SK-N-SH (cell line): ENCODE data around the gene SMG7. TPM values are rescaled to one million over a fixed set of nuclear protein-coding genes. Genes with fewer than 3 reads are reported as not detected.

Source experiments
- CTCF ChIA-PET: fragments of 300-600, 350-600 bp; formaldehyde crosslinking; extraction: SDS; loops from one replicate; lab custom pipeline; 2021; lab: Yijun Ruan, JAX
- POLR2A ChIA-PET: fragments of 350-600 bp; sonication (Branson Sonifier 250); formaldehyde crosslinking; extraction: SDS; loops from one replicate; lab custom pipeline; 2020; ENCODE audit warnings: antibody characterized with exemption, inconsistent platforms; lab: Yijun Ruan, JAX
- DNase-seq: peaks from one replicate; pipeline ENCODE4 v3.0.0; 2012
- H2AFZ ChIP-seq: fragments of 200-600 bp; sonication (generic); 2 replicates; pipeline ENCODE4 v1.8.1; 2016; ENCODE audit warnings: antibody characterized with exemption, mild to moderate bottlenecking, low read depth
- H3F3A ChIP-seq: fragments of 200-600 bp; sonication (generic); replicated peaks from 2 replicates; pipeline ENCODE3; 2016; ENCODE audit warnings: antibody characterized with exemption, mild to moderate bottlenecking; ENCODE audit not compliant: insufficient read depth
- H3K27ac ChIP-seq, 2 experiments: fragments of 200-500 bp in 1 of 2; fragments of 200-600 bp in 1 of 2; sonication (Bioruptor generic) in 1 of 2; sonication (generic), shearing (Covaris generic) in 1 of 2; 2 replicates each; pipeline versions ENCODE4 v1.5.1 to v1.6.1; 2014 to 2016; ENCODE audit warnings: low read depth in 2 of 2, inconsistent platforms in 1 of 2, low read length in 1 of 2, mild to moderate bottlenecking in 1 of 2, mixed read lengths in 1 of 2
- H3K27me3 ChIP-seq: fragments of 200-600 bp; sonication (generic), shearing (Covaris generic); 2 replicates; pipeline ENCODE4 v1.6.1; 2016; ENCODE audit warnings: mixed run types; ENCODE audit not compliant: insufficient read depth
- H3K36me3 ChIP-seq, 2 experiments: fragments of 200-500 bp in 1 of 2; fragments of 200-600 bp in 1 of 2; sonication (Bioruptor generic) in 1 of 2; sonication (generic) in 1 of 2; replicated peaks in 1 of 2; 2 replicates each; pipeline versions ENCODE3 to v1.5.1; 2014 to 2016; ENCODE audit warnings: low read length in 1 of 2, mild to moderate bottlenecking in 1 of 2; ENCODE audit not compliant: insufficient read depth in 2 of 2, control insufficient read depth in 1 of 2
- H3K4me1 ChIP-seq, 2 experiments: fragments of 200-500 bp in 1 of 2; fragments of 200-600 bp in 1 of 2; sonication (Bioruptor generic) in 1 of 2; sonication (generic), shearing (Covaris generic) in 1 of 2; 2 replicates each; pipeline versions ENCODE4 v1.5.1 to v1.6.1; 2014 to 2016; ENCODE audit warnings: low read depth in 1 of 2, low read length in 1 of 2, mixed run types in 1 of 2; ENCODE audit not compliant: insufficient read depth in 2 of 2, control insufficient read depth in 1 of 2
- H3K4me2 ChIP-seq: fragments of 200-600 bp; sonication (generic), shearing (Covaris generic); 2 replicates; pipeline ENCODE4 v1.6.1; 2017; ENCODE audit warnings: mixed run types
- H3K4me3 ChIP-seq, 2 experiments: fragments of 200-500 bp in 1 of 2; fragments of 200-600 bp in 1 of 2; sonication (Bioruptor generic) in 1 of 2; sonication (generic), shearing (Covaris generic) in 1 of 2; 2 replicates each; pipeline versions ENCODE4 v1.5.1 to v1.8.1; 2014 to 2016; ENCODE audit warnings: low read depth in 2 of 2, inconsistent platforms in 1 of 2, low read length in 1 of 2, mild to moderate bottlenecking in 1 of 2, mixed read lengths in 1 of 2, moderate library complexity in 1 of 2
- H3K79me2 ChIP-seq: fragments of 200-600 bp; sonication (generic); 2 replicates; pipeline ENCODE4 v1.8.1; 2017; ENCODE audit warnings: mild to moderate bottlenecking; ENCODE audit not compliant: insufficient read depth
- H3K9ac ChIP-seq: fragments of 200-600 bp; sonication (generic); 2 replicates; pipeline ENCODE4 v1.6.1; 2017; ENCODE audit warnings: mixed run types
- H3K9me2 ChIP-seq: fragments of 200-600 bp; sonication (generic); 2 replicates; pipeline ENCODE4 v1.6.1; 2017; ENCODE audit warnings: mixed run types
- H3K9me3 ChIP-seq: fragments of 200-600 bp; sonication (generic); 2 replicates; pipeline ENCODE4 v1.6.1; 2017; ENCODE audit warnings: mixed run types, mild to moderate bottlenecking, moderate library complexity
- H4K20me1 ChIP-seq: fragments of 200-600 bp; sonication (generic); 2 replicates; pipeline ENCODE4 v1.6.1; 2017; ENCODE audit warnings: mild to moderate bottlenecking, mixed run types; ENCODE audit not compliant: insufficient read depth
- ELF1 ChIP-seq: IDR thresholded peaks from 2 replicates; pipeline ENCODE4 v1.4.0; 2012
- EZH2phosphoT487 ChIP-seq: fragments of 200-600 bp; sonication (generic); IDR thresholded peaks from 2 replicates; pipeline ENCODE4 v1.6.1; 2017; ENCODE audit warnings: low read depth, mixed run types, mild to moderate bottlenecking, antibody characterized with exemption, moderate library complexity, borderline replicate concordance
- FOXM1 ChIP-seq: IDR thresholded peaks from 2 replicates; pipeline ENCODE4 v1.4.0; 2012; ENCODE audit warnings: low read depth, mild to moderate bottlenecking
- MXI1 ChIP-seq: IDR thresholded peaks from 2 replicates; pipeline ENCODE4 v1.6.1; 2012; ENCODE audit warnings: mild to moderate bottlenecking, low read depth, low read length, improper control_type of control experiment
- POLR2AphosphoS5 ChIP-seq: IDR thresholded peaks from 2 replicates; pipeline ENCODE4 v1.6.1; 2012; ENCODE audit warnings: low read depth, low read length
- RAD21 ChIP-seq: IDR thresholded peaks from 2 replicates; pipeline ENCODE4 v1.6.1; 2012; ENCODE audit warnings: mild to moderate bottlenecking, low read length
- RXRA ChIP-seq: IDR thresholded peaks from 2 replicates; pipeline ENCODE4 v1.4.0; 2012; ENCODE audit warnings: low read depth, mild to moderate bottlenecking, borderline replicate concordance
- TAF1 ChIP-seq: IDR thresholded peaks from 2 replicates; pipeline ENCODE4 v1.6.1; 2012; ENCODE audit warnings: low read depth, mild to moderate bottlenecking, low read length, moderate library complexity, borderline replicate concordance
- WGBS: methylation state at CpG from one replicate; pipeline ENCODE4 v1.1.6; 2017; ENCODE audit warnings: low lambda C conversion rate; 5-methylcytosine and 5-hydroxymethylcytosine counted together
- polyA plus RNA-seq, 3 experiments: library from polyadenylated mRNA; depleted of rRNA; stranded (reverse); fragments of >200 nt; gene quantifications; 2 replicates each; pipeline ENCODE4 v1.2.3, GENCODE V29; 2012
- TF ChIP-seq, protein P1 (sequence below): fragments of 200-600 bp; sonication (generic); IDR thresholded peaks from 2 replicates; pipeline ENCODE4 v1.6.1; 2017; ENCODE audit warnings: antibody characterized with exemption, mild to moderate bottlenecking, moderate library complexity
- TF ChIP-seq, protein P2 (sequence below): fragments of 150-350 bp; IDR thresholded peaks from 2 replicates; pipeline ENCODE4 v1.6.1; 2017; ENCODE audit warnings: antibody characterized with exemption, low read length, low read depth, borderline replicate concordance
- TF ChIP-seq, protein P3 (sequence below): IDR thresholded peaks from 2 replicates; pipeline ENCODE4 v1.4.0; 2012; ENCODE audit warnings: low read depth
- TF ChIP-seq, protein P4 (sequence below): IDR thresholded peaks from 2 replicates; pipeline ENCODE4 v1.4.0; 2012; ENCODE audit warnings: low read depth, borderline replicate concordance

Gene SMG7
- polyA plus RNA-seq, 1 of the 3 experiments (the other 2 are of a cell fraction), result 19.8 TPM

DNA sequence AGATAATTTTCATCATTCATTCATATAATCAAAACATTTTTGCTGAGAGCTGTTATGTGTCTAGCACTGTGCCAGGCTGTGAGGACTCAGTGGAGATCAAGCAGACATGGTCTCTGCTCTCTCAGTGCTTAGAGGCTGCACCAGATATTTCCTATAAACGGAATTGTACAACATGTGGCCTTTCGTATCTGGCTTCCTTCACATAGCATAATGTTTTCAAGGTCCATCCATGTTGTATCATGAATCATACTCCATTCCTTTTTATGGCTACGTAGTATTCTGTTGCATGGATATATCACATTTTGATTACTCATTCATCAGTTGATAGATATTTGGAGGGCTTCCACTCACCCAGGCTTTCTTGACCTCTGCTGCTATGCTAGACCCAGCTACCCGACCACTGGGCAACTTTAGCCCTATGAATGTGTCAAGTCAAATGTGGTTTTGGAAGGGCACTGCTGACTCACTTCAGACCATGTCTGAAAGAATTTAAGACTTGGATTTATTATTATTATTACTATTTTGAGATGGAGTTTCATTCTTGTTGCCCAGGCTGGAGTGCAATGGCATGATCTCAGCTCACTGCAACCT is 99.5 kb downstream of the SMG7 start (continued):
- TF ChIP-seq, protein P1, sequence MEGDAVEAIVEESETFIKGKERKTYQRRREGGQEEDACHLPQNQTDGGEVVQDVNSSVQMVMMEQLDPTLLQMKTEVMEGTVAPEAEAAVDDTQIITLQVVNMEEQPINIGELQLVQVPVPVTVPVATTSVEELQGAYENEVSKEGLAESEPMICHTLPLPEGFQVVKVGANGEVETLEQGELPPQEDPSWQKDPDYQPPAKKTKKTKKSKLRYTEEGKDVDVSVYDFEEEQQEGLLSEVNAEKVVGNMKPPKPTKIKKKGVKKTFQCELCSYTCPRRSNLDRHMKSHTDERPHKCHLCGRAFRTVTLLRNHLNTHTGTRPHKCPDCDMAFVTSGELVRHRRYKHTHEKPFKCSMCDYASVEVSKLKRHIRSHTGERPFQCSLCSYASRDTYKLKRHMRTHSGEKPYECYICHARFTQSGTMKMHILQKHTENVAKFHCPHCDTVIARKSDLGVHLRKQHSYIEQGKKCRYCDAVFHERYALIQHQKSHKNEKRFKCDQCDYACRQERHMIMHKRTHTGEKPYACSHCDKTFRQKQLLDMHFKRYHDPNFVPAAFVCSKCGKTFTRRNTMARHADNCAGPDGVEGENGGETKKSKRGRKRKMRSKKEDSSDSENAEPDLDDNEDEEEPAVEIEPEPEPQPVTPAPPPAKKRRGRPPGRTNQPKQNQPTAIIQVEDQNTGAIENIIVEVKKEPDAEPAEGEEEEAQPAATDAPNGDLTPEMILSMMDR, result no peak
- TF ChIP-seq TAF1, result no peak
- TF ChIP-seq, all 33 proteins: peak for 0

DNA sequence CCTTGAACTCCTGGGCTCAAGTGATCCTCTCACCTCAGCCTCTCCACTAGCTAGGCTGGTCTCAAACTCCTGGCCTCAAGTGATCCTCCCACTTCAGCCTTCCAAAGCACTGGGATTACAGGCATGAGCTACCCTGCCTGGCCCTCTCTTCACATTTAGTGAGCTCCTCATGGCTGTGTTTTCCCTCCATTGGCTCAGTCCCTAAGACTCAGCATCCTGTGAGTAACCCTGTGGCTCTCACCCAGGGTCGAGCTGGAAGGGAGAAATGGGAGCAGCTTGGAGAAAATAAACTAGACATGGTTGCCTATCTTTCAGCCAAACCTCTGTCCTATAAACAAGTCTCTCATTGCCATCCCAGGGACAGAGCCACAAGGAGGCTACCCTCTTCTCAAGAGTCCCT is 100.4 kb downstream of the SMG7 start:
- no peak for DNase-seq
- no peak overlapping the region for H2AFZ ChIP-seq
- no peak overlapping the region for H3K27ac ChIP-seq
- no peaks in the 10 kb centered on the region for H3K36me3 ChIP-seq
- H3K9me3 ChIP-seq, result no peaks in the 10 kb centered on the region
- 20% methylated on average over 1 of the region's 1 CpG for WGBS
- no peaks in the 10 kb centered on the region for H3K27me3 ChIP-seq
- H3K79me2 ChIP-seq, result no peaks in the 10 kb centered on the region
- ChIA-PET CTCF (interaction anchor here (0.9 kb wide), 1 partner anchor 37 kb away, joined by 3 read pairs; no protein-coding TSS in a partner anchor), POLR2A (no interaction called here)
- no peak overlapping the region for H3K4me2 ChIP-seq
- H4K20me1 ChIP-seq, result no peaks in the 10 kb centered on the region
- no peak overlapping the region for H3K9ac ChIP-seq
- H3F3A ChIP-seq, result peaks cover 7% of the 10 kb centered on the region
- no peak overlapping the region for H3K4me3 ChIP-seq
- H3K9me2 ChIP-seq, result no peaks in the 10 kb centered on the region
- peaks cover 0 to 8% of the 10 kb centered on the region in 2 experiments; a peak in 2 of 4 replicates for H3K4me1 ChIP-seq
- TF ChIP-seq, protein P2, sequence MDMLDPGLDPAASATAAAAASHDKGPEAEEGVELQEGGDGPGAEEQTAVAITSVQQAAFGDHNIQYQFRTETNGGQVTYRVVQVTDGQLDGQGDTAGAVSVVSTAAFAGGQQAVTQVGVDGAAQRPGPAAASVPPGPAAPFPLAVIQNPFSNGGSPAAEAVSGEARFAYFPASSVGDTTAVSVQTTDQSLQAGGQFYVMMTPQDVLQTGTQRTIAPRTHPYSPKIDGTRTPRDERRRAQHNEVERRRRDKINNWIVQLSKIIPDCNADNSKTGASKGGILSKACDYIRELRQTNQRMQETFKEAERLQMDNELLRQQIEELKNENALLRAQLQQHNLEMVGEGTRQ, result no peak
- TF ChIP-seq RAD21, result no peak
- TF ChIP-seq POLR2AphosphoS5, result no peak
- TF ChIP-seq RXRA, result no peak

DNA sequence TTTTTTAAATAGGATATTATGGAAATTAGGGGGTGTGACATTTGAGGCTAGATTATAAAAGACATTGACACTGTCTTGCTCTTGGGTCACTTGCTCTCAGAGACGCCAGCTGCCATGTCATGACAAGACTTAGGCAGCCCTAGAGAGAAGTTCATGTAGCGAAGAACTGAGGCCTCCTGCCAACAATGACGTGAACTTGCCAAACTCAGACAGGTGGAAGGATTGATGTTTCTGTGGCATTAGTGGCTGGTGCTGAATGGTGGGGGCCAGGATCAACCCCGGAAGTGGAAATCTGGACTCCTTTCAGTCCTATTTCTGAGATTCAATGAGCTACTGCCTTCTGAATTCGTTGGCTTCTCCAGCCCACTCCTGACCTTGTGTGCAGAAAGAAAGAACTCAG is 103.3 kb downstream of the SMG7 start:
- TF ChIP-seq FOXM1, result no peak
- no peak for TF ChIP-seq ELF1
- no peak for TF ChIP-seq EZH2phosphoT487
- TF ChIP-seq, protein P3, sequence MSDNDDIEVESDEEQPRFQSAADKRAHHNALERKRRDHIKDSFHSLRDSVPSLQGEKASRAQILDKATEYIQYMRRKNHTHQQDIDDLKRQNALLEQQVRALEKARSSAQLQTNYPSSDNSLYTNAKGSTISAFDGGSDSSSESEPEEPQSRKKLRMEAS, result no peak
- TF ChIP-seq MXI1, result no peak
- TF ChIP-seq, protein P4, sequence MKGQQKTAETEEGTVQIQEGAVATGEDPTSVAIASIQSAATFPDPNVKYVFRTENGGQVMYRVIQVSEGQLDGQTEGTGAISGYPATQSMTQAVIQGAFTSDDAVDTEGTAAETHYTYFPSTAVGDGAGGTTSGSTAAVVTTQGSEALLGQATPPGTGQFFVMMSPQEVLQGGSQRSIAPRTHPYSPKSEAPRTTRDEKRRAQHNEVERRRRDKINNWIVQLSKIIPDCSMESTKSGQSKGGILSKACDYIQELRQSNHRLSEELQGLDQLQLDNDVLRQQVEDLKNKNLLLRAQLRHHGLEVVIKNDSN, result no peak
- WGBS, result 82% methylated on average over 5 of the region's 5 CpGs
- CTCF ChIA-PET, result interaction anchor here (0.7 kb wide), 1 partner anchor 15 kb away, joined by 3 read pairs; no protein-coding TSS in a partner anchor

More for the DNA sequence above, 103.3 kb downstream of the SMG7 start:
- H3F3A ChIP-seq, result peaks cover 7% of the 10 kb centered on the region
- H3K4me2 ChIP-seq, result no peak overlapping the region
- H3K9ac ChIP-seq, result no peak overlapping the region
- H2AFZ ChIP-seq, result no peak overlapping the region
- H3K9me3 ChIP-seq, result no peaks in the 10 kb centered on the region
- POLR2A ChIA-PET, result no interaction called here
- no peaks in the 10 kb centered on the region for H4K20me1 ChIP-seq
- no peaks in the 10 kb centered on the region for H3K36me3 ChIP-seq
- H3K9me2 ChIP-seq, result no peaks in the 10 kb centered on the region
- no peak overlapping the region for H3K27ac ChIP-seq
- no peak for DNase-seq
- H3K4me3 ChIP-seq, result no peak overlapping the region
- no peaks in the 10 kb centered on the region for H3K79me2 ChIP-seq
- no peaks in the 10 kb centered on the region for H3K4me1 ChIP-seq
- H3K27me3 ChIP-seq, result no peaks in the 10 kb centered on the region
